PC-3 (cell line): ENCODE measurements around the gene NSMCE1. TPM values are rescaled to one million over a fixed set of nuclear protein-coding genes. Genes with fewer than 3 reads are reported as not detected.

Experiments
- ATAC-seq: fragments of 200-7000 bp; cut with Tn5 transposase; 2 replicates; pipeline ENCODE4 v1.9.1; 2020; ENCODE audit warnings: mild to moderate bottlenecking, moderate library complexity
- BruUV-seq: library from RNA; stranded (reverse); fragments of 400-500 nt; replicated peaks from 2 replicates; lab custom pipeline; 2021; lab: Mats Ljungman, UMichigan
- CTCF ChIA-PET: fragments of 300-600 bp; sonication (Branson Sonifier 250); formaldehyde crosslinking; loops from one replicate; lab custom pipeline; 2022; ENCODE audit warnings: antibody characterized with exemption; lab: Charles Lee
- POLR2A ChIA-PET: fragments of 300-600 bp; sonication (Branson Sonifier 250); formaldehyde crosslinking; loops from one replicate; lab custom pipeline; 2022; ENCODE audit warnings: antibody characterized with exemption; ENCODE audit not compliant: unreplicated experiment; lab: Charles Lee
- DNase-seq: peaks from one replicate; pipeline ENCODE4 v3.0.0-alpha.2; 2015
- H2AFZ ChIP-seq: fragments of 300-600 bp; sonication (generic); 2 replicates; pipeline ENCODE4 v1.6.0; 2016; ENCODE audit warnings: antibody characterized with exemption, low read length
- H3F3A ChIP-seq: fragments of 300-600 bp; sonication (generic); one replicate; pipeline ENCODE4 v1.6.0; 2017; ENCODE audit warnings: antibody characterized with exemption, low read length, control low read depth, mild to moderate bottlenecking; ENCODE audit not compliant: unreplicated experiment
- H3K27ac ChIP-seq: fragments of 300-600 bp; sonication (generic); 2 replicates; pipeline ENCODE4 v1.5.1; 2016; ENCODE audit warnings: mild to moderate bottlenecking, low read length
- H3K27me3 ChIP-seq: fragments of 300-600 bp; sonication (generic); 2 replicates; pipeline ENCODE4 v1.6.1; 2016; ENCODE audit warnings: low read length, mixed read lengths
- H3K36me3 ChIP-seq: fragments of 300-600 bp; sonication (generic); 2 replicates; pipeline ENCODE4 v1.6.1; 2016; ENCODE audit warnings: low read depth, mixed run types, low read length, mixed read lengths
- H3K4me1 ChIP-seq: fragments of 300-600 bp; sonication (generic); 2 replicates; pipeline ENCODE4 v1.5.1; 2016; ENCODE audit warnings: low read length; ENCODE audit not compliant: insufficient read depth
- H3K4me2 ChIP-seq: fragments of 300-600 bp; sonication (generic); 2 replicates; pipeline ENCODE4 v1.6.0; 2016; ENCODE audit warnings: low read length
- H3K4me3 ChIP-seq: fragments of 300-600 bp; sonication (generic); 2 replicates; pipeline ENCODE4 v1.5.1; 2016; ENCODE audit warnings: mild to moderate bottlenecking, low read length, mixed read lengths
- H3K79me2 ChIP-seq: fragments of 300-600 bp; sonication (generic); 2 replicates; pipeline ENCODE4 v1.6.1; 2017; ENCODE audit warnings: low read length, mixed read lengths
- H3K9ac ChIP-seq: fragments of 300-600 bp; sonication (generic); 2 replicates; pipeline ENCODE4 v1.6.0; 2016; ENCODE audit warnings: mild to moderate bottlenecking, low read length
- H3K9me2 ChIP-seq: fragments of 300-600 bp; sonication (generic); replicated peaks from 2 replicates; pipeline ENCODE4 v1.6.1; 2016; ENCODE audit warnings: mixed run types, low read length, mixed read lengths
- H3K9me3 ChIP-seq: fragments of 300-600 bp; sonication (generic); 2 replicates; pipeline ENCODE4 v1.6.1; 2016; ENCODE audit warnings: low read length, mixed read lengths
- H4K20me1 ChIP-seq: fragments of 300-600 bp; sonication (generic); 2 replicates; pipeline ENCODE4 v1.6.1; 2016; ENCODE audit warnings: low read length, mixed read lengths
- EZH2 ChIP-seq: fragments of 300-600 bp; sonication (generic); IDR thresholded peaks from one replicate; pipeline ENCODE4 v1.6.1; 2017; ENCODE audit warnings: antibody characterized with exemption, mild to moderate bottlenecking, low read length; ENCODE audit not compliant: unreplicated experiment
- EZH2phosphoT487 ChIP-seq: fragments of 300-600 bp; sonication (generic); IDR thresholded peaks from 2 replicates; pipeline ENCODE4 v1.6.1; 2018; ENCODE audit warnings: mild to moderate bottlenecking, antibody characterized with exemption, low read length, borderline replicate concordance
- intact Hi-C: fragments of 100-400 bp; cut with micrococcal nuclease; formaldehyde crosslinking; loops from 2 replicates; pipeline ENCODE4 v1.9.0; 2023
- total RNA-seq: library from RNA; depleted of rRNA; stranded (reverse); fragments of >200 nt; gene quantifications from 2 replicates; pipeline ENCODE4 v1.2.3, GENCODE V29; 2014
- TF ChIP-seq, protein P1 (sequence below): fragments of 300-600 bp; sonication (generic); conservative IDR thresholded peaks from 2 replicates; pipeline ENCODE4 v1.5.1; 2017; ENCODE audit warnings: antibody characterized with exemption, low read depth, mild to moderate bottlenecking, low read length

Gene NSMCE1
- total RNA-seq, 1 experiment from 2014 or later, result 32.5 TPM

- no peaks in the 10 kb centered on the region for H3K27me3 ChIP-seq
- intact Hi-C loops, result no loop called here
- no peak overlapping the region for H3K4me3 ChIP-seq
- ATAC-seq (no peak), DNase-seq (peak; percentile 7)
- no peak overlapping the region; the same call in 1 of the 2 replicates for H2AFZ ChIP-seq
- no peak overlapping the region for H3K9ac ChIP-seq
- no peaks in the 10 kb centered on the region for H4K20me1 ChIP-seq
- no peaks in the 10 kb centered on the region for H3K9me3 ChIP-seq
- TF ChIP-seq, protein P1, sequence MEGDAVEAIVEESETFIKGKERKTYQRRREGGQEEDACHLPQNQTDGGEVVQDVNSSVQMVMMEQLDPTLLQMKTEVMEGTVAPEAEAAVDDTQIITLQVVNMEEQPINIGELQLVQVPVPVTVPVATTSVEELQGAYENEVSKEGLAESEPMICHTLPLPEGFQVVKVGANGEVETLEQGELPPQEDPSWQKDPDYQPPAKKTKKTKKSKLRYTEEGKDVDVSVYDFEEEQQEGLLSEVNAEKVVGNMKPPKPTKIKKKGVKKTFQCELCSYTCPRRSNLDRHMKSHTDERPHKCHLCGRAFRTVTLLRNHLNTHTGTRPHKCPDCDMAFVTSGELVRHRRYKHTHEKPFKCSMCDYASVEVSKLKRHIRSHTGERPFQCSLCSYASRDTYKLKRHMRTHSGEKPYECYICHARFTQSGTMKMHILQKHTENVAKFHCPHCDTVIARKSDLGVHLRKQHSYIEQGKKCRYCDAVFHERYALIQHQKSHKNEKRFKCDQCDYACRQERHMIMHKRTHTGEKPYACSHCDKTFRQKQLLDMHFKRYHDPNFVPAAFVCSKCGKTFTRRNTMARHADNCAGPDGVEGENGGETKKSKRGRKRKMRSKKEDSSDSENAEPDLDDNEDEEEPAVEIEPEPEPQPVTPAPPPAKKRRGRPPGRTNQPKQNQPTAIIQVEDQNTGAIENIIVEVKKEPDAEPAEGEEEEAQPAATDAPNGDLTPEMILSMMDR, result no peak
- TF ChIP-seq EZH2 (no peak), EZH2phosphoT487 (no peak)
- no peaks in the 10 kb centered on the region for H3F3A ChIP-seq
- BruUV-seq, result no TSS peak
- 0 out of 2 replicates have a peak overlapping the region, but pooled peaks have one; percentile 11 for H3K27ac ChIP-seq
- POLR2A ChIA-PET, result no interaction called here
- H3K36me3 ChIP-seq, result no peaks in the 10 kb centered on the region
- CTCF ChIA-PET, result no interaction called here
- H3K9me2 ChIP-seq, result no peaks in the 10 kb centered on the region
- peaks cover 14% of the 10 kb centered on the region for H3K4me1 ChIP-seq
- no peak overlapping the region for H3K4me2 ChIP-seq
- H3K79me2 ChIP-seq, result no peaks in the 10 kb centered on the region
Measured at GRCh38 chr16:27287051-27287811, 18.7 kb upstream of the NSMCE1 start.

GRCh38 chr16:27286451-27286850 is 17.9 kb upstream of the NSMCE1 start:
- intact Hi-C loops, result no loop called here
- peak; percentile 85 for DNase-seq
- H3K36me3 ChIP-seq, result no peaks in the 10 kb centered on the region
- no peak overlapping the region for H3K4me3 ChIP-seq
- H3K9ac ChIP-seq, result no peak overlapping the region
- H3K27ac ChIP-seq, result peak overlapping the region; percentile 56
- H3K79me2 ChIP-seq, result no peaks in the 10 kb centered on the region
- no peak overlapping the region; the same call in 1 of the 2 replicates for H2AFZ ChIP-seq
- H3K9me2 ChIP-seq, result no peaks in the 10 kb centered on the region
- BruUV-seq, result no TSS peak
- 0 out of 2 replicates have a peak overlapping the region, but pooled peaks have one; percentile 3 for H3K4me2 ChIP-seq
- H3F3A ChIP-seq, result no peaks in the 10 kb centered on the region
- H3K9me3 ChIP-seq, result no peaks in the 10 kb centered on the region
- ChIA-PET POLR2A (no interaction called here), CTCF (no interaction called here)
- no peaks in the 10 kb centered on the region for H4K20me1 ChIP-seq
- TF ChIP-seq EZH2phosphoT487 (no peak), EZH2 (no peak)
- TF ChIP-seq, protein P1, result no peak
- ATAC-seq, result peak; percentile 99
- peaks cover 14% of the 10 kb centered on the region for H3K4me1 ChIP-seq
- H3K27me3 ChIP-seq, result no peaks in the 10 kb centered on the region

GRCh38 chr16:27285676-27286196 is 17.2 kb upstream of the NSMCE1 start:
- H3K4me1 ChIP-seq, result peaks cover 14% of the 10 kb centered on the region
- H4K20me1 ChIP-seq, result no peaks in the 10 kb centered on the region
- no peaks in the 10 kb centered on the region for H3K9me3 ChIP-seq
- H3K9ac ChIP-seq, result no peak overlapping the region
- intact Hi-C loops, result no loop called here
- H3K27ac ChIP-seq, result peak overlapping the region; percentile 56
- no peak for ATAC-seq
- no peaks in the 10 kb centered on the region for H3K27me3 ChIP-seq
- ChIA-PET POLR2A (interaction anchor here (0.7 kb wide), 1 partner anchor 17 kb away, joined by 25 read pairs; no protein-coding TSS in a partner anchor), CTCF (no interaction called here)
- BruUV-seq, result no TSS peak
- H3F3A ChIP-seq, result no peaks in the 10 kb centered on the region
- 0 out of 2 replicates have a peak overlapping the region, but pooled peaks have one; percentile 3 for H3K4me2 ChIP-seq
- H3K79me2 ChIP-seq, result no peaks in the 10 kb centered on the region
- H3K36me3 ChIP-seq, result no peaks in the 10 kb centered on the region
- H3K9me2 ChIP-seq, result no peaks in the 10 kb centered on the region
- TF ChIP-seq EZH2phosphoT487, result no peak
- TF ChIP-seq EZH2, result no peak
- TF ChIP-seq, protein P1, result no peak
- DNase-seq, result no peak
- H3K4me3 ChIP-seq, result no peak overlapping the region
- H2AFZ ChIP-seq, result no peak overlapping the region
